Astrocyte (in vitro differentiated cells and primary cell): ENCODE data around the gene RAB31. TPM values are rescaled to one million over a fixed set of nuclear protein-coding genes. Genes with fewer than 3 reads are reported as not detected.

Experiments used
- DNase-seq: peaks from one replicate; pipeline ENCODE4 v3.0.0-alpha.2; 2010; ENCODE audit warnings: low read depth
- FAIRE-seq: peaks from 2 replicates; lab custom pipeline; 2011; peaks lifted over from hg19 to GRCh38; lab: Jason Lieb, UNC
- H2AFZ ChIP-seq: 2 replicates; pipeline ENCODE4 v1.6.0; 2012; ENCODE audit warnings: low read depth, low read length, inconsistent platforms
- H3K27ac ChIP-seq: 2 replicates; pipeline ENCODE4 v1.5.1; 2011; ENCODE audit warnings: low read depth, low read length, inconsistent platforms
- H3K27me3 ChIP-seq: 2 replicates; pipeline ENCODE4 v1.6.0; 2011; ENCODE audit warnings: low read length, inconsistent platforms; ENCODE audit not compliant: insufficient read depth
- H3K36me3 ChIP-seq: 2 replicates; pipeline ENCODE4 v1.5.1; 2011; ENCODE audit warnings: low read length, inconsistent platforms; ENCODE audit not compliant: insufficient read depth
- H3K4me1 ChIP-seq: 2 replicates; pipeline ENCODE4 v1.5.1; 2011; ENCODE audit warnings: low read length, inconsistent platforms; ENCODE audit not compliant: insufficient read depth
- H3K4me2 ChIP-seq: 2 replicates; pipeline ENCODE4 v1.6.0; 2012; ENCODE audit warnings: low read length, inconsistent platforms
- H3K4me3 ChIP-seq: 2 replicates; pipeline ENCODE4 v1.5.1; 2011; ENCODE audit warnings: low read depth, mild to moderate bottlenecking, low read length, inconsistent platforms; ENCODE audit not compliant: insufficient read depth
- H3K79me2 ChIP-seq: 2 replicates; pipeline ENCODE4 v1.6.0; 2012; ENCODE audit warnings: mild to moderate bottlenecking, low read length, inconsistent platforms; ENCODE audit not compliant: insufficient read depth
- H3K9ac ChIP-seq: 2 replicates; pipeline ENCODE4 v1.6.0; 2012; ENCODE audit warnings: mild to moderate bottlenecking, low read length, inconsistent platforms
- H3K9me3 ChIP-seq: 2 replicates; pipeline ENCODE4 v1.5.1; 2012; ENCODE audit warnings: low read depth, mild to moderate bottlenecking, low read length, inconsistent platforms; ENCODE audit not compliant: insufficient read depth
- H4K20me1 ChIP-seq: 2 replicates; pipeline ENCODE4 v1.6.0; 2012; ENCODE audit warnings: low read length, inconsistent platforms; ENCODE audit not compliant: insufficient read depth
- H3K27ac Mint-ChIP-seq: one replicate; pipeline ENCODE4 v1.8.0; 2021; ENCODE audit warnings: mild to moderate bottlenecking, mixed read lengths; ENCODE audit not compliant: unreplicated experiment
- H3K27me3 Mint-ChIP-seq: one replicate; pipeline ENCODE4 v1.8.0; 2021; ENCODE audit warnings: low read depth, mixed read lengths; ENCODE audit not compliant: unreplicated experiment
- H3K36me3 Mint-ChIP-seq: one replicate; pipeline ENCODE4 v1.8.0; 2021; ENCODE audit warnings: low read depth, mixed read lengths; ENCODE audit not compliant: unreplicated experiment
- H3K4me1 Mint-ChIP-seq: one replicate; pipeline ENCODE4 v1.8.0; 2021; ENCODE audit warnings: low read depth, mixed read lengths; ENCODE audit not compliant: unreplicated experiment
- H3K4me3 Mint-ChIP-seq: one replicate; pipeline ENCODE4 v1.8.0; 2021; ENCODE audit warnings: mild to moderate bottlenecking, moderate library complexity, mixed read lengths; ENCODE audit not compliant: unreplicated experiment
- H3K9me3 Mint-ChIP-seq: one replicate; pipeline ENCODE4 v1.8.0; 2021; ENCODE audit warnings: mild to moderate bottlenecking, mixed read lengths; ENCODE audit not compliant: unreplicated experiment
- CTCF ChIP-seq: IDR thresholded peaks from 2 replicates; pipeline ENCODE4 v1.5.1; 2011; ENCODE audit warnings: low read depth, mild to moderate bottlenecking, inconsistent platforms, low read length, moderate library complexity; ENCODE audit not compliant: insufficient read depth
- EZH2 ChIP-seq: IDR thresholded peaks from 2 replicates; pipeline ENCODE4 v1.6.1; 2012; ENCODE audit warnings: mild to moderate bottlenecking, low read length, inconsistent platforms; ENCODE audit not compliant: insufficient read depth
- total RNA-seq: library from RNA; stranded (reverse); gene quantifications from 2 replicates; pipeline ENCODE4 v1.2.1, GENCODE V29; 2021

RAB31 gene
- total RNA-seq, 1 donor from 2014 or later, result 100 TPM

GRCh38 chr18:9863282-9863681 lies 155.2 kb downstream of the RAB31 start:
- Histone ChIP-seq H3K4me2 (no peak overlapping the region), H3K4me3 (no peak overlapping the region), H4K20me1 (no peaks in the 10 kb centered on the region), H3K27ac (no peak overlapping the region), H3K9me3 (peaks cover 12% of the 10 kb centered on the region), H3K9ac (no peak overlapping the region), H3K4me1 (no peaks in the 10 kb centered on the region), H3K79me2 (no peaks in the 10 kb centered on the region), H3K27me3 (no peaks in the 10 kb centered on the region), H2AFZ (no peak overlapping the region), H3K36me3 (peaks cover 12% of the 10 kb centered on the region)
- H3K4me1 Mint-ChIP-seq, result peaks cover 4% of the 10 kb centered on the region
- TF ChIP-seq EZH2 (no peak), CTCF (no peak)
- peaks cover 33% of the 10 kb centered on the region for H3K36me3 Mint-ChIP-seq
- H3K27ac Mint-ChIP-seq, result no peak overlapping the region
- no peak for FAIRE-seq
- H3K4me3 Mint-ChIP-seq, result no peak overlapping the region
- no peaks in the 10 kb centered on the region for H3K27me3 Mint-ChIP-seq
- DNase-seq, result no peak
- peaks cover 12% of the 10 kb centered on the region for H3K9me3 Mint-ChIP-seq

GRCh38 chr18:9865764-9866490 lies 157.8 kb downstream of the RAB31 start:
- Histone ChIP-seq H3K4me3 (no peak overlapping the region), H3K9me3 (peaks cover 12% of the 10 kb centered on the region), H2AFZ (no peak overlapping the region), H3K36me3 (peaks cover 8% of the 10 kb centered on the region), H3K27ac (no peak overlapping the region), H3K27me3 (no peaks in the 10 kb centered on the region), H3K9ac (no peak overlapping the region), H4K20me1 (no peaks in the 10 kb centered on the region), H3K79me2 (no peaks in the 10 kb centered on the region), H3K4me2 (no peak overlapping the region), H3K4me1 (peaks cover 24% of the 10 kb centered on the region)
- no peaks in the 10 kb centered on the region for H3K27me3 Mint-ChIP-seq
- H3K36me3 Mint-ChIP-seq, result peaks cover 25% of the 10 kb centered on the region
- no peak for FAIRE-seq
- peaks cover 26% of the 10 kb centered on the region for H3K4me1 Mint-ChIP-seq
- H3K9me3 Mint-ChIP-seq, result peaks cover 13% of the 10 kb centered on the region
- no peak for DNase-seq
- H3K4me3 Mint-ChIP-seq, result no peak overlapping the region
- no peak for TF ChIP-seq CTCF
- TF ChIP-seq EZH2, result no peak
- H3K27ac Mint-ChIP-seq, result no peak overlapping the region

- H3K9me3 Mint-ChIP-seq, result peaks cover 13% of the 10 kb centered on the region
- Histone ChIP-seq H3K79me2 (no peaks in the 10 kb centered on the region), H3K27ac (no peak overlapping the region), H4K20me1 (no peaks in the 10 kb centered on the region), H3K4me2 (no peak overlapping the region), H2AFZ (no peak overlapping the region), H3K4me3 (no peak overlapping the region), H3K9ac (no peak overlapping the region), H3K9me3 (peaks cover 12% of the 10 kb centered on the region), H3K4me1 (peaks cover 24% of the 10 kb centered on the region), H3K27me3 (no peaks in the 10 kb centered on the region), H3K36me3 (peaks cover 2% of the 10 kb centered on the region)
- DNase-seq, result no peak
- peaks cover 19% of the 10 kb centered on the region for H3K36me3 Mint-ChIP-seq
- FAIRE-seq, result no peak
- TF ChIP-seq EZH2 (no peak), CTCF (no peak)
- no peaks in the 10 kb centered on the region for H3K27me3 Mint-ChIP-seq
- H3K4me3 Mint-ChIP-seq, result no peak overlapping the region
- H3K4me1 Mint-ChIP-seq, result peaks cover 26% of the 10 kb centered on the region
- no peak overlapping the region for H3K27ac Mint-ChIP-seq
These were observed 158.5 kb downstream of the RAB31 start for GRCh38 chr18:9866627-9867026.
